Suprapubic skin (tissue), 4 donors: ENCODE measurements around the gene C12orf42. TPM values are rescaled to one million over a fixed set of nuclear protein-coding genes. Genes with fewer than 3 reads are reported as not detected.

Source experiments
- DNase-seq, 2 donors: peaks; one replicate each; pipeline ENCODE4 v3.0.0-alpha.2; 2019; ENCODE audit warnings: low spot score in 2 of 2
- H3K27ac ChIP-seq: fragments of 200-600 bp; sonication (generic); one replicate; pipeline ENCODE4 v1.5.1; 2019
- H3K27me3 ChIP-seq: fragments of 200-600 bp; sonication (generic); one replicate; pipeline ENCODE4 v1.5.1; 2019
- H3K36me3 ChIP-seq: fragments of 200-600 bp; sonication (generic); one replicate; pipeline ENCODE4 v1.5.1; 2019
- H3K4me1 ChIP-seq: fragments of 200-600 bp; sonication (generic); one replicate; pipeline ENCODE4 v1.5.1; 2019
- H3K4me3 ChIP-seq: fragments of 200-600 bp; sonication (generic); one replicate; pipeline ENCODE4 v1.5.1; 2019; ENCODE audit warnings: mild to moderate bottlenecking
- H3K9me3 ChIP-seq: fragments of 200-600 bp; sonication (generic); one replicate; pipeline ENCODE4 v1.5.1; 2019
- EP300 ChIP-seq: sonication (generic); formaldehyde crosslinking; IDR thresholded peaks from one replicate; pipeline ENCODE4 v1.6.1; 2017; ENCODE audit warnings: antibody characterized with exemption
- POLR2A ChIP-seq, 2 donors: fragments of 450-650 bp; IDR thresholded peaks; one replicate each; pipeline ENCODE4 v1.6.1; 2017; ENCODE audit warnings: antibody characterized with exemption in 2 of 2, mild to moderate bottlenecking in 2 of 2, moderate library complexity in 2 of 2
- POLR2AphosphoS5 ChIP-seq, 3 donors: sonication (generic); formaldehyde crosslinking; IDR thresholded peaks; one replicate each; pipeline ENCODE4 v1.6.1; 2017; ENCODE audit warnings: antibody characterized with exemption in 3 of 3
- WGBS: methylation state at CpG from one replicate; pipeline ENCODE4 v1.1.5; 2018; 5-methylcytosine and 5-hydroxymethylcytosine counted together
- total RNA-seq, 4 donors: library from RNA; depleted of rRNA; stranded (reverse); fragments of >200 nt; gene quantifications; one replicate each; pipeline ENCODE4 v1.1.0, GENCODE V29; 2016
- TF ChIP-seq, protein P1 (sequence below), 2 donors: fragments of 200-600 bp in 1 of 2; fragments of 450-650 bp in 1 of 2; sonication (generic) in 1 of 2; IDR thresholded peaks; one replicate each; pipeline ENCODE4 v1.5.1; 2016 to 2019; ENCODE audit warnings: antibody characterized with exemption in 2 of 2, mild to moderate bottlenecking in 1 of 2, moderate library complexity in 1 of 2

C12orf42 gene
- total RNA-seq, 4 donors from 2014 or later: not detected

DNA sequence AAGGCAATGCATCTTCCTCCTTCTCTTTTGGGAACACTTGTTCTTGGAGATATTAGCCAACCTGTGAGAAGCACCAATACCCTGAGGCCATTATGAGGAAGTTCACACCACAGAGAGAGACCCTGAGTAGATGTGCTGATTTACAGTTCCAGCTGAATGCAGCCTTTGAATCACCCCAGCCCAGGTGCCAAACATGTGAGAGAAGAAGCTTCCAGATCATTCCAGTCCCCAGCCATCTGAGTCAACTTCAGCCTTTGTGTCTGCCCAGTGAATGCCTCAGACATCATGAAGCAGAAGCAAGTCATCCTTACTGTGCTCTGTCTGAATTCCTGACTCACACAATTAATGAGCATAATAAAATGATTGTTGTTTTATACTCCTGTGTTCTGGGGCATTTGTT, 25.1 kb downstream of the C12orf42 start:
- no peak overlapping the region for H3K27ac ChIP-seq

GRCh38 chr12:103469719-103470118, 26.0 kb downstream of the C12orf42 start:
- Histone ChIP-seq H3K36me3 (no peaks in the 10 kb centered on the region), H3K27ac (no peak overlapping the region), H3K9me3 (no peaks in the 10 kb centered on the region), H3K4me1 (no peaks in the 10 kb centered on the region), H3K27me3 (no peaks in the 10 kb centered on the region), H3K4me3 (no peak overlapping the region)
- no peak for DNase-seq
- 61% methylated on average over 5 of the region's 5 CpGs for WGBS
- no peak for TF ChIP-seq POLR2A (IDR thresholded peaks at IDR 0.05)
- no peak for TF ChIP-seq EP300
- TF ChIP-seq, protein P1, sequence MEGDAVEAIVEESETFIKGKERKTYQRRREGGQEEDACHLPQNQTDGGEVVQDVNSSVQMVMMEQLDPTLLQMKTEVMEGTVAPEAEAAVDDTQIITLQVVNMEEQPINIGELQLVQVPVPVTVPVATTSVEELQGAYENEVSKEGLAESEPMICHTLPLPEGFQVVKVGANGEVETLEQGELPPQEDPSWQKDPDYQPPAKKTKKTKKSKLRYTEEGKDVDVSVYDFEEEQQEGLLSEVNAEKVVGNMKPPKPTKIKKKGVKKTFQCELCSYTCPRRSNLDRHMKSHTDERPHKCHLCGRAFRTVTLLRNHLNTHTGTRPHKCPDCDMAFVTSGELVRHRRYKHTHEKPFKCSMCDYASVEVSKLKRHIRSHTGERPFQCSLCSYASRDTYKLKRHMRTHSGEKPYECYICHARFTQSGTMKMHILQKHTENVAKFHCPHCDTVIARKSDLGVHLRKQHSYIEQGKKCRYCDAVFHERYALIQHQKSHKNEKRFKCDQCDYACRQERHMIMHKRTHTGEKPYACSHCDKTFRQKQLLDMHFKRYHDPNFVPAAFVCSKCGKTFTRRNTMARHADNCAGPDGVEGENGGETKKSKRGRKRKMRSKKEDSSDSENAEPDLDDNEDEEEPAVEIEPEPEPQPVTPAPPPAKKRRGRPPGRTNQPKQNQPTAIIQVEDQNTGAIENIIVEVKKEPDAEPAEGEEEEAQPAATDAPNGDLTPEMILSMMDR (IDR thresholded peaks at IDR 0.05): no peak
- no peak for TF ChIP-seq POLR2AphosphoS5 (IDR thresholded peaks at IDR 0.05)

More for the DNA sequence above, 25.1 kb downstream of the C12orf42 start:
- Histone ChIP-seq H3K9me3 (no peaks in the 10 kb centered on the region), H3K4me1 (no peaks in the 10 kb centered on the region), H3K27me3 (no peaks in the 10 kb centered on the region), H3K4me3 (no peak overlapping the region), H3K36me3 (no peaks in the 10 kb centered on the region)
- no peak for DNase-seq
- TF ChIP-seq, protein P1 (IDR thresholded peaks at IDR 0.05): no peak
- no peak for TF ChIP-seq POLR2A (IDR thresholded peaks at IDR 0.05)
- no peak for TF ChIP-seq POLR2AphosphoS5 (IDR thresholded peaks at IDR 0.05)
- no peak for TF ChIP-seq EP300

DNA sequence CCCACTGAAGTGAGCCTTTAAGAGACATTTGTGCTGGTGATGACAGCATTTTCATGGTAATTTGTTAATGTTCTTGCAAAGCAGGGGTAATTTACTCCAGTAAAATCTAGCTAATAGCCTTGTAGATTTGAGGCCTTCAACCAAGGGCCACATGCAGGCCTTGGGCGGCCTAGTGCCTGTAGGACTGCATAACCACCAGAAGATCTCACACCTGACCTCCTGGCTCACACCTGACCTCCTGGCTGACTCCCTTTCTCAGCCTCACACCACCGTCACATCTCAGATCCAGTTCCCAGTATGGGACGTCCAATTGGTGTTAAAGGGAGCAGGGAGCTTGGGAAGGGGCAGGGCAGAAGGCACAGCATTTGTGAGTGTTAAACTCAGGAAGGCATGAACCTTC, 26.9 kb downstream of the C12orf42 start:
- WGBS: 75% methylated on average over 3 of the region's 3 CpGs

GRCh38 chr12:103462675-103463074, 33.1 kb downstream of the C12orf42 start:
- H3K4me1 ChIP-seq: no peaks in the 10 kb centered on the region
- WGBS: 84% methylated on average over 3 of the region's 3 CpGs

More for the DNA sequence above, 26.9 kb downstream of the C12orf42 start:
- Histone ChIP-seq H3K36me3 (no peaks in the 10 kb centered on the region), H3K27ac (no peak overlapping the region), H3K9me3 (no peaks in the 10 kb centered on the region), H3K4me1 (no peaks in the 10 kb centered on the region), H3K27me3 (no peaks in the 10 kb centered on the region), H3K4me3 (no peak overlapping the region)
- no peak for DNase-seq
- TF ChIP-seq POLR2AphosphoS5 (IDR thresholded peaks at IDR 0.05) (no peak), POLR2A (IDR thresholded peaks at IDR 0.05) (no peak), EP300 (no peak)
- TF ChIP-seq, protein P1 (IDR thresholded peaks at IDR 0.05): no peak

DNA sequence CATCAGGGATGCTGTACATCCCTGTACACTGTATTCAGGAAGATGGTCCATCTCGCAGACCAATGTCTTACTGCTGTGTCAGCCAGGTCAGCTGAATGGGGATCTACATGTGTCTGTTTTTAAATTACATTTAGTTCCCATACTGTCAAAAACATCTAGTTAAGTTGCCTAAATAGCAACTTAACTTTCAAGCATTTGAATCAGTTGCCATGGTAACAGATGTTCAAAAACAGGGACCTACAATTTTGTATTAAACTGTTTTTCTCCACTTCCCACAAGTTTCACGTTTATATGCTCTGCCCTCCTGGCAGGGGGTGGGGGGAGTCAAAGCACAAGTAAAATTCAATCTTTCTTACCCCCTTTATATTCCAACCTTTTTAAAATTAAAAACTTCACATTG, 38.3 kb downstream of the C12orf42 start:
- Histone ChIP-seq H3K9me3 (no peaks in the 10 kb centered on the region), H3K4me1 (no peaks in the 10 kb centered on the region), H3K27me3 (no peaks in the 10 kb centered on the region), H3K4me3 (no peak overlapping the region), H3K36me3 (no peaks in the 10 kb centered on the region), H3K27ac (no peak overlapping the region)
- no peak for DNase-seq
- TF ChIP-seq, protein P1 (IDR thresholded peaks at IDR 0.05): no peak
- TF ChIP-seq POLR2AphosphoS5 (IDR thresholded peaks at IDR 0.05) (no peak), POLR2A (IDR thresholded peaks at IDR 0.05) (no peak), EP300 (no peak)
- 64% methylated on average over 2 of the region's 2 CpGs for WGBS

More at GRCh38 chr12:103462675-103463074, 33.1 kb downstream of the C12orf42 start:
- no peak overlapping the region for H3K27ac ChIP-seq
- H3K27me3 ChIP-seq: no peaks in the 10 kb centered on the region
- H3K36me3 ChIP-seq: no peaks in the 10 kb centered on the region
- no peak overlapping the region for H3K4me3 ChIP-seq
- no peak for TF ChIP-seq EP300
- TF ChIP-seq, protein P1 (IDR thresholded peaks at IDR 0.05): no peak
- TF ChIP-seq POLR2AphosphoS5 (IDR thresholded peaks at IDR 0.05): no peak
- no peak for TF ChIP-seq POLR2A (IDR thresholded peaks at IDR 0.05)
- peaks cover 3% of the 10 kb centered on the region for H3K9me3 ChIP-seq
- no peak for DNase-seq
